ENCODE measurements around the gene CAPS. TPM values are rescaled to one million over a fixed set of nuclear protein-coding genes. Genes with fewer than 3 reads are reported as not detected.
"Not testable (repeated sequence)": the region's sequence is repeated elsewhere in the genome, so short reads cannot be mapped to it uniquely, and the experiment has no call there.

CAPS gene
- total RNA-seq, 1 experiment from 2014 or later = 7.2 TPM

DNA sequence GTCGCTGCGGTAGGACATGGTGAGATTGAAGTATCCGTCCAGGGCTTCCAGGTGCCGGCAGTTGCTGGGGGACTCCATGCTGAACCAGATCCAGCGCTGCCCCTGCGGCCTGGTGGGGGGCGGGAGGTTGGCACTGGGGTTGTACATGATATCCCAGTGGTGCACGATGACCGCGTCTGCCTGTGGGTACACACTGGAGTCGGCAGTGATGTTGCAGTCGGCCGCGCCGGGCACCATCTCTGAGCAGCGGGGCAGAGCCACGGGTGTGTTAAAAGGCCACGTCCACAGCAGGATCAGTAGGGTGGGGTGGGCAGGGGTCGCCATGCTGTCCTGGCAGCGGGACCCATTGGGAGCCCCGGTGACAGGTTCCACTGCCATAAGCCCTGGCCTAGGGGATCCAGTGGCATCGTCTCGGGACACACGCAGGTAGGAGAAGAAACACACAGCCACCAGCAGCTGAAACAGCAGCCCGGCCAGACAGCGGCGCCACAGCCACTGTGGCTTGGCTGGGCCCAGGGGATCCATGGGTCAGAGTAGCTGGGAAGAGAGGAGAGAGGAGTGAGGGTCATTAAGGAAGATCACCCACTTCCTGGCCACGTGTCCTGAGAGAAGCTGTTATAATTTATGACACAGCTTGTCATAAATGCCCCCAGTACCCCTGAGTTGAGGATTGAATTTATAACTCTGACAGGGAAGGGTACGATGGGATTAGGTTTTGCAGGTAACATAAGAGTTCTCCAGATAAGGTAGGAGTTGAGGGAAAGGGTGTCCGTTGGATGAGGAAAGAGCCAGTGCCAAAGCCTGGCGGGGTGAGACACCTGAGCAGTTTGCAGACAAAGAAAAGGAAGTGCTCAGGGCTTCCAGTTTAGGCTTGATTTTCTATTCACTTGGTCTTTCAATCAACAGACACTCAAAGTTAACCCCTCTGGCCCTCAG, 46.6 kb upstream of the CAPS start:
- no peak overlapping the region for H3K4me3 Mint-ChIP-seq (ENCODE audit: unreplicated experiment)
- no peak overlapping the region for H3K27ac Mint-ChIP-seq (ENCODE audit: unreplicated experiment)
- no peaks in the 10 kb centered on the region for H3K9me3 Mint-ChIP-seq (ENCODE audit: unreplicated experiment)
- no peaks in the 10 kb centered on the region for H3K27me3 Mint-ChIP-seq (ENCODE audit: insufficient read depth, unreplicated experiment)
- no TSS peak for BruUV-seq (replicated peaks)
- H3K4me1 Mint-ChIP-seq (ENCODE audit: low read depth, unreplicated experiment) = peaks cover 6% of the 10 kb centered on the region
- peaks cover 7% of the 10 kb centered on the region for H3K36me3 Mint-ChIP-seq (ENCODE audit: insufficient read depth, unreplicated experiment)
- Histone ChIP-seq H3K36me3 (ENCODE audit: control insufficient read depth, insufficient read depth, low read length) (no peaks in the 10 kb centered on the region), H3K4me1 (peaks cover 6% of the 10 kb centered on the region; the same call in 1 of the 2 replicates), H3K27me3 (replicated peaks; ENCODE audit: control insufficient read depth, insufficient read depth, low read length) (no peaks in the 10 kb centered on the region), H3K9me3 (no peaks in the 10 kb centered on the region), H3K4me3 (ENCODE audit: low read depth, low read length) (no peak overlapping the region)
- ChIA-PET CTCF (no interaction called here), POLR2A (no interaction called here)
- intact Hi-C loops (cut with micrococcal nuclease; ENCODE audit: unreplicated experiment) = no loop called here
- DNase-seq = no peak
- no peak for TF ChIP-seq CTCF (IDR thresholded peaks at IDR 0.05; ENCODE audit: insufficient read depth in 1 of 2, low read depth in 1 of 2, low read length in 1 of 2, severe bottlenecking in 1 of 2, unreplicated experiment in 1 of 2)

DNA sequence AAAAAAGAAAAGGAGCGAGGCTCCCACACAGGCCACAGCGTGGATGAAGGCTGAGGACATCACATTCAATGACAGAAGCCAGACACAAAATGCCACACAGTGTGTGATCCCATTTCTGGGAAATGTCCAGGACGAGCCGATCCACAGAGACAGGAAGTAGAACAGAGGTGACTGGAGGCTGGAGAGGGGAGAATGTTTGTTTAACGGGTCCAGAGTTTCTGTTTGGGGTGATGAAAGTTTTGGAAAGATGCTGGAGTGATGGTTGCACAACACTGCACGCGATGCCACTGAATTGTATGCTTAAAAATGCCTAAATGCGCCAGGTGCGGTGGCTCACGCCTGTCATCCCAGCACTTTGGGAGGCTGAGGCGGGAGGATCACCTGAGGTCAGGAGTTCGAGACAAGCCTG, 43.1 kb upstream of the CAPS start:
- intact Hi-C loops (cut with micrococcal nuclease; ENCODE audit: unreplicated experiment) = no loop called here
- CTCF ChIA-PET = no interaction called here
- Mint-ChIP-seq H3K4me3 (ENCODE audit: unreplicated experiment) (no peak overlapping the region), H3K9me3 (ENCODE audit: unreplicated experiment) (no peaks in the 10 kb centered on the region), H3K27me3 (ENCODE audit: insufficient read depth, unreplicated experiment) (no peaks in the 10 kb centered on the region), H3K4me1 (ENCODE audit: low read depth, unreplicated experiment) (peaks cover 6% of the 10 kb centered on the region), H3K36me3 (ENCODE audit: insufficient read depth, unreplicated experiment) (peaks cover 7% of the 10 kb centered on the region), H3K27ac (ENCODE audit: unreplicated experiment) (no peak overlapping the region)
- no peak overlapping the region for H3K4me3 ChIP-seq (ENCODE audit: low read depth, low read length)
- BruUV-seq (replicated peaks) = no TSS peak
- H3K9me3 ChIP-seq = no peaks in the 10 kb centered on the region
- H3K27me3 ChIP-seq (replicated peaks; ENCODE audit: control insufficient read depth, insufficient read depth, low read length) = no peaks in the 10 kb centered on the region
- no peak for TF ChIP-seq CTCF (IDR thresholded peaks at IDR 0.05; ENCODE audit: insufficient read depth in 1 of 2, low read depth in 1 of 2, low read length in 1 of 2, severe bottlenecking in 1 of 2, unreplicated experiment in 1 of 2)
- H3K36me3 ChIP-seq (ENCODE audit: control insufficient read depth, insufficient read depth, low read length) = no peaks in the 10 kb centered on the region
- H3K4me1 ChIP-seq = peaks cover 21% of the 10 kb centered on the region
- no peak for DNase-seq
- POLR2A ChIA-PET = no interaction called here

GRCh38 chr19:5873617-5874199, 40.3 kb upstream of the CAPS start:
- Mint-ChIP-seq H3K27me3 (ENCODE audit: insufficient read depth, unreplicated experiment) (no peaks in the 10 kb centered on the region), H3K27ac (ENCODE audit: unreplicated experiment) (no peak overlapping the region), H3K4me1 (ENCODE audit: low read depth, unreplicated experiment) (peaks cover 6% of the 10 kb centered on the region), H3K4me3 (ENCODE audit: unreplicated experiment) (no peak overlapping the region), H3K9me3 (ENCODE audit: unreplicated experiment) (no peaks in the 10 kb centered on the region), H3K36me3 (ENCODE audit: insufficient read depth, unreplicated experiment) (peaks cover 7% of the 10 kb centered on the region)
- ChIA-PET CTCF (no interaction called here), POLR2A (no interaction called here)
- Histone ChIP-seq H3K4me1 (peaks cover 29% of the 10 kb centered on the region), H3K36me3 (ENCODE audit: control insufficient read depth, insufficient read depth, low read length) (no peaks in the 10 kb centered on the region), H3K4me3 (ENCODE audit: low read depth, low read length) (no peak overlapping the region), H3K27me3 (replicated peaks; ENCODE audit: control insufficient read depth, insufficient read depth, low read length) (no peaks in the 10 kb centered on the region), H3K9me3 (no peaks in the 10 kb centered on the region)
- no TSS peak for BruUV-seq (replicated peaks)
- TF ChIP-seq CTCF (IDR thresholded peaks at IDR 0.05; ENCODE audit: insufficient read depth in 1 of 2, low read depth in 1 of 2, low read length in 1 of 2, severe bottlenecking in 1 of 2, unreplicated experiment in 1 of 2) = no peak
- intact Hi-C loops (cut with micrococcal nuclease; ENCODE audit: unreplicated experiment) = no loop called here
- DNase-seq = no peak

- H3K36me3 Mint-ChIP-seq (ENCODE audit: insufficient read depth, unreplicated experiment); H3K4me3 Mint-ChIP-seq (ENCODE audit: unreplicated experiment); DNase-seq; intact Hi-C loops (cut with micrococcal nuclease; ENCODE audit: unreplicated experiment); BruUV-seq (replicated peaks); H3K27me3 Mint-ChIP-seq (ENCODE audit: insufficient read depth, unreplicated experiment); H3K27me3 ChIP-seq (replicated peaks; ENCODE audit: control insufficient read depth, insufficient read depth, low read length); H3K27ac Mint-ChIP-seq (ENCODE audit: unreplicated experiment); H3K9me3 Mint-ChIP-seq (ENCODE audit: unreplicated experiment); H3K36me3 ChIP-seq (ENCODE audit: control insufficient read depth, insufficient read depth, low read length); POLR2A ChIA-PET; H3K4me3 ChIP-seq (ENCODE audit: low read depth, low read length); H3K4me1 Mint-ChIP-seq (ENCODE audit: low read depth, unreplicated experiment); CTCF ChIA-PET; H3K9me3 ChIP-seq: not testable (repeated sequence)
- H3K4me1 ChIP-seq = peaks cover 35% of the 10 kb centered on the region
Measured at GRCh38 chr19:5874496-5874895, 39.6 kb upstream of the CAPS start.
